ES-I3 (cell line): ENCODE results near the gene UBE2G2.
A peak's percentile ranks its signal among the peaks of the same experiment; 100 is the strongest.

ENCODE experiments used
- H3K36me3 ChIP-seq: 2 replicates; pipeline ENCODE4 v1.6.1; 2013; ENCODE audit warnings: mild to moderate bottlenecking, low read length, control low read depth, moderate library complexity; ENCODE audit not compliant: insufficient read depth
- H3K4me1 ChIP-seq: 2 replicates; pipeline ENCODE4 v1.6.1; 2013; ENCODE audit warnings: mild to moderate bottlenecking, control low read depth, low read length; ENCODE audit not compliant: insufficient read depth
- H3K9ac ChIP-seq: 2 replicates; pipeline ENCODE4 v1.6.1; 2013; ENCODE audit warnings: low read depth, mild to moderate bottlenecking, low read length, moderate library complexity
- H3K9me3 ChIP-seq: 2 replicates; pipeline ENCODE4 v1.6.1; 2013; ENCODE audit warnings: mild to moderate bottlenecking, low read length, moderate library complexity; ENCODE audit not compliant: control insufficient read depth, insufficient read depth

UBE2G2 gene

DNA sequence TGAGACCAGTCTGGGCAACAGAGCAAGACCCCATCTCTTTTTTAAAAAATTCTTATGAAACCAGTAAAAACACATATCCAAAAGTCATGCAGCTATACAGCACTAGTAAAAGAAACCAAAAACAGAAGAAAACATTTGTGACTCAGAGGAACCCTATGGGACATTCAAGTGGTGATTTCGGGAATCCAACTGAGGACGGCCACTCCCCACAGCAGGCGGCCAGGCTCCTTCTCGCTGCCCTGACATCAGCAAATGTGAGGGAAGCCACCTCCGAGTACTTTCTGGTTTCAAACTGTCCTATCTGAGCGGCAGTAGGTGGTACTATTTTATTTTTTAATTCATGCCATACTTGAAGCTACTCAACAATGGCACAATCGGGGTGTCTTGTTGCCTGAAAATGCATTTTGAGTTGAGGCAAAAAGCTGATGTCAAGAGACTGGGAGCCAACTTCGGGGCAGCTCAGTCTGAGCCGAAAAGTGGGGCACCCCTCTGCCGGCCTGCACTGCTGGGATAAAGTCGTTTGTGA lies 12.9 kb upstream of the UBE2G2 start:
- H3K36me3 ChIP-seq: no peaks in the 10 kb centered on the region
- peaks cover 6% of the 10 kb centered on the region; the same call in 1 of the 2 replicates for H3K9me3 ChIP-seq
- H3K9ac ChIP-seq: no peak overlapping the region
- peaks cover 7% of the 10 kb centered on the region; the same call in 1 of the 2 replicates for H3K4me1 ChIP-seq

DNA sequence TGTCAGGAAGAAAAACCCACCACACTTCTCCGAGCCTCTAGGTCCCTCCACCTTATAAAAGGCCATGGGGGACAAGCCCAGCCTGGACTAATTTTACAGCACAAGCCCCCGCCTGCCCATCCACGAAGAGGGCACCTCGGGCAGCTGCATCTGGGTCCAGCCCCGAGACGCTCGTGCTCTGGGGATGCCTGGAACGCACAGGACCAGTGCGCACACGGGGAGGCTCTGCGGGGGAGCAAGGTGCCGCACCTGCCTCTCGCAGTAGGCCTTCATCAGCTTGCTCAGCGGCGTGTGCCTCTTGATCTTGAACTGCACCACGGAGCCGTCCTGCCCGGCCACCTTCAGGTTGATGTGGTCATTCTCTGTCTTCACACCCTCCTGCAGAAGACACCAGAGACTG lies 12.1 kb upstream of the UBE2G2 start:
- H3K4me1 ChIP-seq: peaks cover 7% of the 10 kb centered on the region; the same call in 1 of the 2 replicates
- H3K9me3 ChIP-seq: no peaks in the 10 kb centered on the region
- no peaks in the 10 kb centered on the region for H3K36me3 ChIP-seq
- H3K9ac ChIP-seq: no peak overlapping the region

DNA sequence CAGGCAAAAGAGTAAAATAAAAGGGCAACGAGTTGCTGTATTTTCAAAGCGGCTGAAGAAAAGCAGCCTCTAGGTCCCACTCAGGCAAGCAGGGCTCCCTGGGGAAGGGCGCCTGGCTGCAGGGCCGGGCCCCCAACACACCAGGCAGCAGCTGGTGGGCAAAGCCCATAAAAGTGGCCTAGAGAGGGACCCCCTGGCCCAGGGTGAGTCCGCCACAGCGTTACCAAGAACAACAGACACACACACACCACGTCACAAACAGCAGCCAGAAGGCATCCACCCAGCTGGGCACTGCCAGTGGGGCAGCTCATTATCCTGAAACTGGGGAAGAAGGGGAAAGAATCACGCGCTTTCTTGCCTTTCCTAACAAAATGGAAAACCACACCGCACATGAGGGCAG lies 11.5 kb upstream of the UBE2G2 start:
- Histone ChIP-seq H3K36me3 (no peaks in the 10 kb centered on the region), H3K9ac (no peak overlapping the region)

DNA sequence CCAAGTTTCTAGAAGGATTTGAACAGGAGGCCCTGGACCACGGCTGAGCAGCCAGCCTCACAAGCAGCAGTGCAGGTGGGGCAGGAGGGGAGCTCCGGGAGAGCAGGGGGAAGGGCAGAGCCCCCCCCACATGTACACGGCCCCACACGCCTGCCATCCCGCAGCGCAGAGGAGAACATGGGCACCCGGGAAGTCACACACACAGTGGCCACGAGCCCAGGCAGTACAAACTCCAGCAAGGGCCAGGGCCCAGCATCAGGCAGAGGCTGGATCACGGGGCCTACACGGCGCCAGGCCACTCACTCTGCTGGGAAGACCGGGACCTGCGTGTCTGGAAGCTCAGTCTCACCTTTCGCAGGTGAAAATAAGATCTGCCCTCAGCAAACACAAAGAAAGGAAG lies 11.0 kb upstream of the UBE2G2 start:
- Histone ChIP-seq H3K4me1 (peaks cover 7% of the 10 kb centered on the region; the same call in 1 of the 2 replicates), H3K9me3 (no peaks in the 10 kb centered on the region), H3K9ac (no peak overlapping the region), H3K36me3 (no peaks in the 10 kb centered on the region)

More for the DNA sequence above, 11.5 kb upstream of the UBE2G2 start:
- peaks cover 7% of the 10 kb centered on the region; the same call in 1 of the 2 replicates for H3K4me1 ChIP-seq
- H3K9me3 ChIP-seq: no peaks in the 10 kb centered on the region

DNA sequence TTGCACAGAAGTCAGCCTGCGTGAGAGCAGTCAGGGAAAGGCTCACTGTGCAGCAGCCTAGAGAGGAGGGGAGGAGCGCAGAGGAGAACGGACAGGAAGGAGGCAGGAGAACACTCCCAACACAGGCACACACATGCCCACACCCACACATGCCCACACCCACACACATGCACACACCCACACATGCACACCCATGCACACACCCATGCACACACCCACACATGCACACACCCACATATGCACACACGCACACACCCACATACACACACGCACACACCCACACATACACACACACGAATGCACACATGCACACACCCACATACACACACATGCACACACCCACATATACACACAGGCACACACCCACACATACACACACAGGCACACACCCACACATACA lies 9.2 kb upstream of the UBE2G2 start:
- Histone ChIP-seq H3K9ac (no peak overlapping the region), H3K4me1 (peaks cover 7% of the 10 kb centered on the region; the same call in 1 of the 2 replicates), H3K9me3 (no peaks in the 10 kb centered on the region), H3K36me3 (no peaks in the 10 kb centered on the region)

DNA sequence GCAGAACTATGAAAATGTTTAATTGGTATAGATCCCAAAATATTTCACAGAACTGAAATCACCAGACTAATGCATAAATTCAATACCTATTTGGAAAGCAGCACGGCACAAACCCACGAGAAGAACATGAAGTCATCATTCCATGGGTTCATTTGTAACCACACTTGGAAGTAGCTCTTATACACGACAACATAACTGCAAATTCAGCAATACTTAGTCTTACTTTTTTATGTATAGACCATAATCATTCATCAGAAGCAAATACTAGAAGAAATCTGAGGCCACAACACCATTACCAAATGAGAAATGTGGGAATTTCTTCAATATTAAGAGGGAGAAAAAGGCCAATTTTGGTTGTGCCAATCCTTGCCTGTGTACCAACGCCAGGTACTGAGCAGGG lies 4.2 kb upstream of the UBE2G2 start:
- Histone ChIP-seq H3K9ac (no peak overlapping the region), H3K4me1 (peaks cover 9% of the 10 kb centered on the region), H3K9me3 (no peaks in the 10 kb centered on the region), H3K36me3 (peaks cover 6% of the 10 kb centered on the region)

DNA sequence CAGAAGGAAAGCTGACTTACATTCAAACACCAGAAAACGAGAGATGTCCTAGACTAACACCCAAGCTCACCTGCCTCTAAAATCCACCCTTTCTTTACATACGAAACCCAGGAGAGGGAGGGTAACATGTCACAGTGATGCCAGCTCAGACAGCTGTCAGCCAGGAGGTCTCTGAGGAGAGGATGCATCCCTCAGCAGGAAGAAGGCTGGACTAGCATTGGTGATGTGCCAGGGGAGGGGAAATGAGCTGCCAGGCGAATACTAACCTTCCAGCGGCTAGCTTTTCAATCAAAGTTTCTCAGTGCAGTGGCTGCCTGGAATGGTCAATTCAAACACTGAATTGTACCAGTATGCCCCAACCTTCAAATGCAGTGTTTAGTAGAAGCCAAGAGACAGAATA lies 3.6 kb upstream of the UBE2G2 start:
- H3K4me1 ChIP-seq: peaks cover 13% of the 10 kb centered on the region

DNA sequence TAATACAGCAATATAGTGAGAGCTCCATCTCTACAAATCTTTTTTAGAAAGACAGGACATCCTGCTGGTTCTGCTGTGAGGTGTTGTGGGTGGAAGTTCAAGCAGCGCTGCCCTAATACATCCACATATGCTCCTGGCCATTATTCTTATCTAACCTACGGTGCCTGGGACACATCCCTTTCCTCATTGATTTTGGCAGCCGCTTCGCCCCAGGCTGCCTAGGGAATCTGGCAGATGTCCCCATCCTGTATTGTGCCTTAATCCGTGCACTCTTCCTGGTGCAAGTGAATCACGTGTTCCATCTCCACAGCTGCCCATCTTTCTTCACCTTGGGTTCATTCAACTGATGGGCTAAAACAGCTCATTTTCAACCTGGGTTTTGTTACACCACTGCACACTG lies 3.1 kb upstream of the UBE2G2 start:
- Histone ChIP-seq H3K36me3 (peaks cover 6% of the 10 kb centered on the region), H3K9me3 (no peaks in the 10 kb centered on the region), H3K4me1 (peaks cover 15% of the 10 kb centered on the region), H3K9ac (no peak overlapping the region)

More for the DNA sequence above, 3.6 kb upstream of the UBE2G2 start:
- no peaks in the 10 kb centered on the region for H3K9me3 ChIP-seq
- no peak overlapping the region for H3K9ac ChIP-seq
- peaks cover 6% of the 10 kb centered on the region for H3K36me3 ChIP-seq

DNA sequence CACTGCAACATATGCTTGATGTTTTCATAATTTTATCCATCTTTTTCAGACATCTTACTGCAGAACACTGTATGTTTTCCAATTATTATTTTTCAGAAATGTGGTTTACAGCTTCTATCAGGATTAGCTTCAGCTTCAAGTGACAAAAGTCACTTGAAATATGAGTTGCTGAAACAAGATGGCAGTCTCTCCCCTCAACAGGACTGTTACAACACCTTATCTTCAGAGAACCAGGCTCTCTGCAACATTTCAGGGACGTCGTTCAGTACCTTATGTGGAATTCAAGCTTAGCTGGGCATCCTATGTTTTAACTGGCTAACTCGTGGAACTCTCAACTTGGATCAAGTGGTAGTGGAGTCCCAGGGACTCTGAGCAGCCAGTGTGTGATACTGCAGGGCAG lies 2.0 kb upstream of the UBE2G2 start:
- Histone ChIP-seq H3K9me3 (no peaks in the 10 kb centered on the region), H3K36me3 (peaks cover 13% of the 10 kb centered on the region), H3K4me1 (peaks cover 17% of the 10 kb centered on the region), H3K9ac (no peak overlapping the region)

DNA sequence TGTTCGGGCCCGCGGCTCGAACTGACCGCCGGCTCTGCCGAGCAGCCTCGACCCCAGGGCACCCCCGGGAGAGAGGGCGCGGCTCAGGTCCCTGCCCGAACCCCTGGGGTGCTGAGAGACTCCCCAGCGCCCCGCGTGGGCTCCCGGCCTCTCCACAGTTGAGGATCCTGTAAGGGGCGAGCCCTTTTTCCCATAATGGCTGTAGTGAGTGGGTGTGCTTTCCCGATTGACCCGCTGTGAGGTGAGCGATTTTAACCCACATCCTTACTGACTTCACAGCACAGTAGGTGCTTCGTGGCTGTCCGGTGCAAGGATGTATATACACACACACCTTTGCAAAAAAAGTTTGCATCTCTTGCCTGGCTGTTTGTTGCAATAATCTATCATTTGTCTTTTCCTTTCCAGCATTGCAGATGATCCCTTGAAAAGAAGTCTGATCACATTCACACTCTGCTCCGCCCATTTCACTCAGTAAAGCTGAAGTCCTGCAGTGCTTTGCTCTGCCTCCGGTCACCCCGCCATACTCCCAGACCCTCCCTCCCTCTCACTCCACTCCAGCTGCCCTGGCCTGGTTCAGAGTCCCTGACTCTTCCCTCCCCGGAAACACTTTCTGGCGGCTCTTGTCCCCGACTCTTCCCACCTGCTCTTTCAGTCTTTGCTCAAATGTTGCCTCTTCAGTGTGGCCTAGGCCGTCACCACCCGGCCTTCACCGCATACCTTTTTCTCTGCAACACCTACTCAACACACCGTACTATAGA lies 955 bp upstream of the UBE2G2 start:
- H3K9ac ChIP-seq: peak overlapping the region; percentile 93
- no peaks in the 10 kb centered on the region for H3K9me3 ChIP-seq
- H3K4me1 ChIP-seq: peaks cover 17% of the 10 kb centered on the region
- H3K36me3 ChIP-seq: peaks cover 20% of the 10 kb centered on the region

DNA sequence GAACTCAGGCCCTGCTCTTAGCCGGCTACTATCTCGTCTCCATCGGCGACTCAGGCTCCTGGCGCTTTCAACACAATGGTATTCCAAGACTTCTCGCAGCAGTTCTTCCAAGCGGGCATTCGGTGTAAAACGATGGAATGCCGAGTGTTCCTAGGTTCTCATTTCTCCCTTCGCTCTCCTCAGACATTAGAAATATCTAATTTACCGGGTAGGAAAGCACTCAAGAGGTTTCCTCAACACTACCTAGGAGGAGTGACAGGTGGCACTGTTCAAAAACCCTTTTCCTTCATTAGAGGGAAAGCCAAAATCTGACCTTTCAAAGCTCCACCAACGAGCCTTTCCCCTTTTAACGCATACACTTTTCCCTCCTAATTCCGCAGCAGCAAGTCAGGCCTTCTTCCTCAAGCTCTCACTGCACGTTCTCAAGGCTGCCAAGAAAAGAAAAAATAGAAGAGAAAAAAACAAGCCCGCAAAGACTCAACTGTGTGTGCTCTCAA lies 601 bp downstream of the UBE2G2 start:
- Histone ChIP-seq H3K9ac (peak overlapping the region; percentile 93), H3K4me1 (peaks cover 17% of the 10 kb centered on the region), H3K9me3 (no peaks in the 10 kb centered on the region), H3K36me3 (peaks cover 25% of the 10 kb centered on the region)

DNA sequence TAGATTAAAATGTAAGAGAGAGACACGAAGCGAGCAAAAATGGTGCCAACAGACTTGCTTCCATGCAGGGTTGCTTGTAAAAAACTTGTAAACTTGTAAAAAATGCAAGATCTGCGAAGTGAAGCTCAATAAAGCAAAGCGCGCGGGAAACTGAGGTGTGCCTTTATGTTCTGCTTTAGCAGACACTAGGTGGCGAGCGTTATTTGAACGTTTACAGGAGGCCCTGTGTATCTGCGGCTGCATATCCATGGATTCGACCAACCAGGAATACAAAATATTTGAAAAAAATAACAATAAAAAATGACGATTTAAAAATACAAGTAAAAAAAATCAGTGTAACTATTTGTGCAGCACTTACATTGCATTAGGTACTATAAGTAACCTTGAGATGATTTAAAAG lies 1.5 kb downstream of the UBE2G2 start:
- Histone ChIP-seq H3K36me3 (peaks cover 25% of the 10 kb centered on the region), H3K4me1 (peaks cover 17% of the 10 kb centered on the region), H3K9me3 (no peaks in the 10 kb centered on the region), H3K9ac (no peak overlapping the region; the same call in 1 of the 2 replicates)

DNA sequence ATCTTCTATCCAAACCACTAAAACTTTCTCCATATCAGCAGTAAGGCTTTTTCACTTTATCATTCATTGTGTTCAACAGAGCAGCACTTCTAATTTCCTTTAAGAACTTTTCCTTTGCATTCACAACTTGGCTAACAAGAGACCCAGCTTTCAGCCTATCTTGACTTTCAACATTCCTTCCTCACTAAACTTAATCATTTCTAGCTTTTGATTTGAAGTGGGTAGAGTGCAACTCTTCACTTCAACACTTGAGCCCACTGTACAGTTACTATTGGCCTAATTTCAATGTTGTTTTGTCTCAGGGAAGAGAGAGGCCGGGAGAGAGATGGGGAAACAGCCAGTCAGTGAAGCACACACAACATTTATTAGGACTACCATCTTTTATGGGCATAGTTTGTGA lies 2.0 kb downstream of the UBE2G2 start:
- peaks cover 25% of the 10 kb centered on the region for H3K36me3 ChIP-seq
- H3K9me3 ChIP-seq: no peaks in the 10 kb centered on the region
- H3K9ac ChIP-seq: no peak overlapping the region
- peaks cover 17% of the 10 kb centered on the region for H3K4me1 ChIP-seq

DNA sequence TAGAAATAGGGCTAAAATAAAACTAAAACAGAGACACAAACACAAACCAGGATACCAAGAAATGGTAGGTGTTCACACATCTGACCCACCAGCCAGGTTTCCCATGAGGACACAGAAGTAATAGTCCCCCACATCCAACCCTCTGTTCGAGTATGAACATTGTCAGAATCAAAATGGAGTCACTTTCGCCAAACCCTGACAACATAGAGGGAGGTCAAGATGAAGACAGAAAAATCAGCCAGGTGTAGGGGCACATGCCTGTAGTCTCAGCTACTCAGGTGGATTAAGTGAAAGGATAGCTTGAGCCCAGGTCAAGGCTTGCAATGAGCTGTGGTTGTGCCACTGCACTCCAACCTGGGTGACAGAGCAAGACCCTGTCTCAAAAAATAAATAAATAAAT lies 3.8 kb downstream of the UBE2G2 start:
- Histone ChIP-seq H3K9ac (no peak overlapping the region), H3K9me3 (no peaks in the 10 kb centered on the region), H3K36me3 (peaks cover 19% of the 10 kb centered on the region), H3K4me1 (peaks cover 15% of the 10 kb centered on the region; the same call in 1 of the 2 replicates)

DNA sequence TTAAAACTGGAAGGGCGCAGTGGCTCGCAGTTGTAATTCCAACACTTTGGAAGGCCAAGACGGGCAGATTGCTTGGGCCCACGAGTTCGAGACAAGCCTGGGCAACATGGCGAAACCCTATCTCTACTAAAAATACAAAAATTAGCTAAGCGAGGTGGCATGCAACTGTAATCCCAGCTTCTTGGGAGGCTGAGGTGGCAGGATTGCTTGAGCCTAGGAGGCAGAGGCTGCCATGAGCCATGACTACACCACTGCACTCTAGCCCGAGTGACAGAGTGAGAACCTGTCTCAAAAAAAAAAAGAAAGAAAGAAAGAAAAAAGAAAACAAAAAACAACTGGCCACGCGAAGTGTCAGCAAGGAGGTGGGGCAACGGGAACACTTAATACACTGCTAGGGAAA lies 6.3 kb downstream of the UBE2G2 start:
- Histone ChIP-seq H3K36me3 (peaks cover 25% of the 10 kb centered on the region), H3K9me3 (no peaks in the 10 kb centered on the region), H3K4me1 (peaks cover 11% of the 10 kb centered on the region; the same call in 1 of the 2 replicates), H3K9ac (no peak overlapping the region)
